Loucy (cell line): ENCODE results near the gene GTPBP1.

ENCODE experiments used
- CTCF ChIP-seq: fragments of 200-600 bp; sonication (generic); conservative IDR thresholded peaks from 2 replicates; pipeline ENCODE4 v1.5.1; 2014; ENCODE audit warnings: mild to moderate bottlenecking, antibody characterized with exemption, low read length
- EZH2phosphoT487 ChIP-seq: fragments of 200-600 bp; IDR thresholded peaks from 2 replicates; pipeline ENCODE4 v1.6.1; 2018; ENCODE audit warnings: antibody characterized with exemption, mild to moderate bottlenecking, moderate library complexity, borderline replicate concordance

GRCh38 chr22:38748487-38749136 lies 42.9 kb downstream of the GTPBP1 start:
- TF ChIP-seq CTCF (no peak), EZH2phosphoT487 (no peak)
